ENCODE measurements around the gene UAP1.
A peak's percentile ranks its signal among the peaks of the same experiment; 100 is the strongest.

Gene UAP1

DNA sequence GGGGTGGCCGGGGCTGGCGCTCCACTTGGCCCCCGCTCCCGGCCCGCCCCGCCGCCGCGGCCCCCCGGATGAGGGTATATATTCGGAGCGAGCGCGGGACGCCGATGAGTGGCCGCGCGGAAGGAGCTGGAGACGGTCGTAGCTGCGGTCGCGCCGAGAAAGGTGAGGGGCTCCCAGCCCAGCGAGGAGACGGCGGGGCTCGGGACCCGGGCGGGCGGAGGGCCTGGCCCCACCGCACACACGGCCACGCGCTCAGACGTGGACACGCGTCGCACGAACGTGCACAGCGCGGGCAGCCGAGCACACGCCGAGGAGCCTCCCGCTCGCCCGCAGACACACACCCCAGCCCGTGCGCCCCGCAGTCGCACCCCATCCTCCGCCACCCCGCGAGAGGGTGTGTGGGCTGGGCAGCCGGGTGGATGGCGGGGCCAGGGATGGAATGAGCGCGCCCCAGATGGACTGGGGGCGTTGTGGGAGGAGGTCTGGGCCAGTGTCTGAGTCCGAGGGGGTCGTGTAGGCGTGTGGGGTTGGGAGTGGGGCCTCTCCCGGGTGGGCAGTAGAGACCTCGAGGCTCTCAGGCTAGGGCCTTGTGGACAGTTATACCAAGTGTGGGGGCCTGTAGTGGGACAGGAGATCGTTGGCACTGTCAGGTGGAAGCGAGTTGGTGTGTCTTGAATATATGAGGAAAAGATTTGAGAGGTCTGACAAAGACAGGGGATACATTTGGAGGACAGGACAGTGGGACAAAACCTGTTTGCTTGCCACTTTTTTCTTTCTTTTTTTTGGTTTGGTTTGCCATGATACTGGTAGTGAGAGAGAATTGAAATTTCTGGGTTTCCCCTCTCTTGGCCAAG is at the start of gene UAP1:
Gene UAP1, plus strand, starts transcription at position 107 of the 854 bp plus-strand sequence. CDS start 4,347 bp downstream, outside the sequence.
- no peak for DNase-seq (ENCODE audit: low read depth)
- TF ChIP-seq, protein P1, sequence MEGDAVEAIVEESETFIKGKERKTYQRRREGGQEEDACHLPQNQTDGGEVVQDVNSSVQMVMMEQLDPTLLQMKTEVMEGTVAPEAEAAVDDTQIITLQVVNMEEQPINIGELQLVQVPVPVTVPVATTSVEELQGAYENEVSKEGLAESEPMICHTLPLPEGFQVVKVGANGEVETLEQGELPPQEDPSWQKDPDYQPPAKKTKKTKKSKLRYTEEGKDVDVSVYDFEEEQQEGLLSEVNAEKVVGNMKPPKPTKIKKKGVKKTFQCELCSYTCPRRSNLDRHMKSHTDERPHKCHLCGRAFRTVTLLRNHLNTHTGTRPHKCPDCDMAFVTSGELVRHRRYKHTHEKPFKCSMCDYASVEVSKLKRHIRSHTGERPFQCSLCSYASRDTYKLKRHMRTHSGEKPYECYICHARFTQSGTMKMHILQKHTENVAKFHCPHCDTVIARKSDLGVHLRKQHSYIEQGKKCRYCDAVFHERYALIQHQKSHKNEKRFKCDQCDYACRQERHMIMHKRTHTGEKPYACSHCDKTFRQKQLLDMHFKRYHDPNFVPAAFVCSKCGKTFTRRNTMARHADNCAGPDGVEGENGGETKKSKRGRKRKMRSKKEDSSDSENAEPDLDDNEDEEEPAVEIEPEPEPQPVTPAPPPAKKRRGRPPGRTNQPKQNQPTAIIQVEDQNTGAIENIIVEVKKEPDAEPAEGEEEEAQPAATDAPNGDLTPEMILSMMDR (conservative IDR thresholded peaks at IDR 0.05; ENCODE audit: low read depth, low read length) = no peak
- H3K4me3 ChIP-seq (ENCODE audit: low read length) = peak within 1 kb of the TSS; percentile 84

DNA sequence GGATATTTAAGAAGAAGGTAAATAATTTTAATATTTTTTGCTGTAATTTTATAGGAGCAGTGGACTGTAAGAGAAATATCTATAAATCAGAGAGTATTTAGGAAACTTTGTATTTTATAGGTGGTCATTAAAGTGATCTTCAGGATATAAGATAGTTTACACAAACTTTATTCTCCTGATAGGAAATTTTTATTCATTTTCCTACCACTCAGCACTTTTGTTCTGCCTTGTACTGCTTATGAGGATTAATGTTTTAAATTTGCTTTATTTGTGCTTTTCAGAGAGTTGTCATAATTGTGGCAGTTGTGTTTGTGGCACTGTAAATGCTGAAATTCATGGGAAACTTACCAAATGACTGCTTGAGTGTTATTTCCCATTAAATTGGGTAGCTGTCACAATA is 34.2 kb upstream of the UAP1 start:
- no peak for DNase-seq (ENCODE audit: low read depth)
- TF ChIP-seq, protein P1 (conservative IDR thresholded peaks at IDR 0.05; ENCODE audit: low read depth, low read length) = no peak
- no peak overlapping the region for H3K4me3 ChIP-seq (ENCODE audit: low read length)

DNA sequence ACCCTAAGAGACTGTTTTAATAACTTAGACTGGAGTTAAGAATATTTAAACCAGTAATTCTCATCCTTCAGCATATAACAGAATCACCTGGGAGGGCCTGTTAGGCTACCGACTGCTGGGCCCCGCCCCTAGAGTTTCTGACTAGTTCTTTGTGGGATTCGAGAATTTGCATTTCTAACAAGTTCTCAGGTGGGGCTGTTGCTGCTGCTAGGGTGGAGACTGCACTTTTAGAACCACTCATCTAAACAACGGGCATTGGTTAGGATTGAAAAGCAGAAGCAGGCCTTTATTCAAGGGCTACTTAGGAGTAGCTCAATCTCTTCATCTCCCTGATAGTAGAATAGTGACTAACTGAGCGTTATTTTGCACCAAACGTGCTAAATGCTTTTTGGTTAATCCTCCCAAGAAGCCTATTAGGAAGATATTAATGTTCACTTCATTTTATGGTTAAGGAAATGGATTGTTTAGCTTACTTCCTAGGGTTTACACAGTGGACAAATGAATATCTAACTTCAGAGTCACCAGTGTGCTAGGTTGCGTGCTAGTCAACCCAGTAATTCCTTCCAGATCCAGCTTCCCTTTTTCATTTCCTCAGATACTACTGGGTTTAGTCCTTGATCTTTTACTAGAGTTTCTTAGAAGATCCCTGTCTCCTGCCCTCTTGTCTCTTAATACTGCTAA is 31.1 kb upstream of the UAP1 start:
- TF ChIP-seq, protein P1 (conservative IDR thresholded peaks at IDR 0.05; ENCODE audit: low read depth, low read length) = no peak
- no peak overlapping the region for H3K4me3 ChIP-seq (ENCODE audit: low read length)
- DNase-seq (ENCODE audit: low read depth) = no peak

DNA sequence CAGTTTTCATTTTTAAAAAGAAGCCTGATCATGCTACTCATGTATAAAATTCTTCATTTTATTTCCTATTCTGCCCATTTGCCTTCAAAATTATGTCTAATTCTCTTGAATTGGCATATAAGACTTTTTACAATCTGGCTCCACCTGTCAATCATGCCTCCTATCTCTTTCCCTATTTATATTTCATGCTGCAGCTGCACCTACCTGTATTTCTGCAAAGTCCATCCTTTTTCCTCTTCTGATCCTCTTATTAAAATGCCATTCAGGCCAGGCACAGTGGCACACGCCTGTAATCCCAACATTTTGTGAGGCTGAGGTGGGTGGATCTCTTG is 30.6 kb upstream of the UAP1 start:
- TF ChIP-seq, protein P1 (conservative IDR thresholded peaks at IDR 0.05; ENCODE audit: low read depth, low read length) = no peak
- no peak for DNase-seq (ENCODE audit: low read depth)
- no peak overlapping the region for H3K4me3 ChIP-seq (ENCODE audit: low read length)

DNA sequence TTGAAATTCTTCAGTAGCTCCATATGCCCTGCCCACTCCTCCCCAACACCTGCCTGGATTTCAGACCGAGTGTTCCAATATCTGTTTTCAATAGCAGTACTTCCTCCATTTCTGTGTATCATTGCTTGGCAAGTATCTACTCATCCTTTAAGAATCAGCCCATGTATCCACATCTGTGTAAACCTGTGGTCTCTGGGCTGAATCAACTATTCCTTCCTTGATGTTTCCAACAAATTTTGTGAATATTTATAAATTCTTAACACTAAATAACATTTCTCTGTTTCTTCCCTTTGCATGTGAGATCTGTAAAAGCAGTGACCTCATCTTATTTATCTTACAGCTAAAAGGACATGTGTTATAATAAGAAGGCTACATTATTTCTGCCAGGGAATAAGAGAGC is 26.0 kb upstream of the UAP1 start:
- TF ChIP-seq, protein P1 (conservative IDR thresholded peaks at IDR 0.05; ENCODE audit: low read depth, low read length) = no peak
- DNase-seq (ENCODE audit: low read depth) = no peak
- H3K4me3 ChIP-seq (ENCODE audit: low read length) = no peak overlapping the region

DNA sequence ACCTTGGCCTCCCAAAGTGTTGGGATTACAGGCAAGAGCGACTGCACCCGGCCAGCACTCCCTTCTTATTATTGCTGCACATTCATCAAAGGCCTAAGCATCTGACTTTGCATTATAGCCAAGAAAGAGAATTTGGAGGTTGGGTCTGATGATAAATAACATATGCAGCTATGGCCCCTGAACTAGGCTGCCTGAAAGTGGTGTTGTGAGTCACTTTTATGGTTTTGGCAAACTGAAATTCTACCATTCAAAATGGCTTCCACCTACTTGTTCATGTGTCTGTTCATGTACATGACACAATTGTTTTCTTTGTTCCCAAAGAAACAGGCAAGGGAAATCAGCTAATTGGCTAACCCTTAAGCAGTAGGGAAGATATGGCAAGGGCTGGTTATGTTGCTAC is 25.0 kb upstream of the UAP1 start:
- H3K4me3 ChIP-seq (ENCODE audit: low read length) = no peak overlapping the region
- no peak for DNase-seq (ENCODE audit: low read depth)
- TF ChIP-seq, protein P1 (conservative IDR thresholded peaks at IDR 0.05; ENCODE audit: low read depth, low read length) = no peak

DNA sequence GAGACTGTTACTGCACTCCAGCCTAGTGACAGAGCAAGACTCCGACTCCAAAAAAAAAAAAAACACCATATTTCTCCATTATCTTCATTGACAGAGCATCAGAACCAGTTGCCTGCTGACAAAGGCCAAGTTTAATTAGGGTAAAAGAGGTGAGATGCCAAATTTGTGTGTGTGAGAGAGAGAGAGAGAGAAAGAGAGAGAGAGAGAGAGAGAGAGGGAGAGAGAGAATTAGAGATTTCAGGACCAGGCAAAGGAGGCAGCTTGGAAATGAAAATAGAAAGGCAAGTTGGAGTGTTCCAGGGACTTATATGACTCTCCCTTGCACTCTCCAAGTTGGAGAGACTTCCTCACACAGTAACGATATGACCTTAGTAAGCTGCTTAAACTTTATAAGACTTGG is 24.3 kb upstream of the UAP1 start:
- no peak overlapping the region for H3K4me3 ChIP-seq (ENCODE audit: low read length)

More for the DNA sequence above, 24.3 kb upstream of the UAP1 start:
- DNase-seq (ENCODE audit: low read depth) = no peak
- TF ChIP-seq, protein P1 (conservative IDR thresholded peaks at IDR 0.05; ENCODE audit: low read depth, low read length) = no peak
